ENCODE measurements around the gene PKP3.
"Not testable (repeated sequence)": the region's sequence is repeated elsewhere in the genome, so short reads cannot be mapped to it uniquely, and the experiment has no call there.

The PKP3 gene

GRCh38 chr11:379205-380094 is 14.6 kb upstream of the PKP3 start:
- DNase-seq (ENCODE audit: low spot score), result no peak

- DNase-seq (ENCODE audit: low spot score), result no peak
These were observed 13.9 kb upstream of the PKP3 start for GRCh38 chr11:380095-380480.

- DNase-seq (ENCODE audit: low spot score), result no peak
These were observed 13.5 kb upstream of the PKP3 start for GRCh38 chr11:380491-380890.

- no peak for DNase-seq (ENCODE audit: low spot score)
These were observed 13.0 kb upstream of the PKP3 start for GRCh38 chr11:380996-381395.

GRCh38 chr11:381501-382072 is 12.4 kb upstream of the PKP3 start:
- DNase-seq (ENCODE audit: low spot score), result no peak

GRCh38 chr11:382081-382629 is 11.9 kb upstream of the PKP3 start:
- no peak for DNase-seq (ENCODE audit: low spot score)

- no peak for DNase-seq (ENCODE audit: low spot score)
These were observed 10.6 kb upstream of the PKP3 start for GRCh38 chr11:383431-383830.

- no peak for DNase-seq (ENCODE audit: low spot score)
These were observed 9.5 kb upstream of the PKP3 start for GRCh38 chr11:384511-384910.

- DNase-seq (ENCODE audit: low spot score), result no peak
These were observed 8.2 kb upstream of the PKP3 start for GRCh38 chr11:385594-386351.

- DNase-seq (ENCODE audit: low spot score), result no peak
These were observed 7.5 kb upstream of the PKP3 start for GRCh38 chr11:386483-386882.

- DNase-seq (ENCODE audit: low spot score), result no peak
These were observed 6.7 kb upstream of the PKP3 start for GRCh38 chr11:387193-387793.

- not testable (repeated sequence) for DNase-seq (ENCODE audit: low spot score)
These were observed 4.6 kb upstream of the PKP3 start for GRCh38 chr11:389369-389768.

- DNase-seq (ENCODE audit: low spot score), result no peak
These were observed 3.8 kb upstream of the PKP3 start for GRCh38 chr11:390175-390574.

- no peak for DNase-seq (ENCODE audit: low spot score)
These were observed 2.6 kb upstream of the PKP3 start for GRCh38 chr11:391117-392017.

- DNase-seq (ENCODE audit: low spot score), result no peak
These were observed 1.8 kb upstream of the PKP3 start for GRCh38 chr11:392102-392777.

GRCh38 chr11:393219-394033 is 583 bp upstream of the PKP3 start:
- peak; percentile 89 for DNase-seq (ENCODE audit: low spot score)

- DNase-seq (ENCODE audit: low spot score), result no peak
These were observed 1.0 kb downstream of the PKP3 start for GRCh38 chr11:394858-395655.

- DNase-seq (ENCODE audit: low spot score), result no peak
These were observed 1.9 kb downstream of the PKP3 start for GRCh38 chr11:395866-396265.

- DNase-seq (ENCODE audit: low spot score), result peak; percentile 68
These were observed 2.5 kb downstream of the PKP3 start for GRCh38 chr11:396511-396947.
